GM12865 (cell line): ENCODE data around the gene TMPRSS11B.
A peak's percentile ranks its signal among the peaks of the same experiment; 100 is the strongest.

Source experiments
- DNase-seq: peaks from one replicate; pipeline ENCODE4 v3.0.0; 2010; ENCODE audit warnings: low read depth
- H3K4me3 ChIP-seq: 2 replicates; pipeline ENCODE4 v1.5.1; 2011; ENCODE audit warnings: mild to moderate bottlenecking, low read depth, low read length, control low read depth
- TF ChIP-seq, protein P1 (sequence below): IDR thresholded peaks from 2 replicates; pipeline ENCODE4 v1.5.1; 2011; ENCODE audit warnings: low read length, control low read depth, low read depth, inconsistent platforms; ENCODE audit not compliant: insufficient read depth; ENCODE audit errors: missing control alignments

Gene TMPRSS11B

DNA sequence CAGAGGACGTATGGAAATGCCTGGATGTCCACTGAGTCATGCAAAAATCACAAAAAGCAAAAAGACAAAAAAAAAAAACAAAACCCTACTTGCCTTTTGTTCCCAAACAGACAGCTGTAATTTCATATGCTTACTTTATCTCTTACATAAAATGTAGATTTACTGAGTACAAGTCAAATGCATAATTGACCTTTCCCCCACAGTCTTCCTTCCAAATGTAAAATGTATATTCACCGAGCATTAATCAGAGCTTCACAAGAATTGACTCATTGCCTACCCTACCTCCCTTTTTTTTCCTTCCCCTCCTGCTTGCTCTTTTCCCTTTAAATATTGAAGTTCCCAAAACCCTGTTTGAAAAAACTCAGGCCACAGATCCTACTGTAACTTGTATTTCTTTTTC, 32.5 kb upstream of the TMPRSS11B start:
- TF ChIP-seq, protein P1, sequence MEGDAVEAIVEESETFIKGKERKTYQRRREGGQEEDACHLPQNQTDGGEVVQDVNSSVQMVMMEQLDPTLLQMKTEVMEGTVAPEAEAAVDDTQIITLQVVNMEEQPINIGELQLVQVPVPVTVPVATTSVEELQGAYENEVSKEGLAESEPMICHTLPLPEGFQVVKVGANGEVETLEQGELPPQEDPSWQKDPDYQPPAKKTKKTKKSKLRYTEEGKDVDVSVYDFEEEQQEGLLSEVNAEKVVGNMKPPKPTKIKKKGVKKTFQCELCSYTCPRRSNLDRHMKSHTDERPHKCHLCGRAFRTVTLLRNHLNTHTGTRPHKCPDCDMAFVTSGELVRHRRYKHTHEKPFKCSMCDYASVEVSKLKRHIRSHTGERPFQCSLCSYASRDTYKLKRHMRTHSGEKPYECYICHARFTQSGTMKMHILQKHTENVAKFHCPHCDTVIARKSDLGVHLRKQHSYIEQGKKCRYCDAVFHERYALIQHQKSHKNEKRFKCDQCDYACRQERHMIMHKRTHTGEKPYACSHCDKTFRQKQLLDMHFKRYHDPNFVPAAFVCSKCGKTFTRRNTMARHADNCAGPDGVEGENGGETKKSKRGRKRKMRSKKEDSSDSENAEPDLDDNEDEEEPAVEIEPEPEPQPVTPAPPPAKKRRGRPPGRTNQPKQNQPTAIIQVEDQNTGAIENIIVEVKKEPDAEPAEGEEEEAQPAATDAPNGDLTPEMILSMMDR: no peak
- DNase-seq: no peak
- H3K4me3 ChIP-seq: no peak overlapping the region

GRCh38 chr4:68277627-68278026, 32.1 kb upstream of the TMPRSS11B start:
- H3K4me3 ChIP-seq: no peak overlapping the region
- TF ChIP-seq, protein P1: no peak
- DNase-seq: no peak

GRCh38 chr4:68272860-68273259, 27.4 kb upstream of the TMPRSS11B start:
- no peak for DNase-seq
- H3K4me3 ChIP-seq: no peak overlapping the region
- TF ChIP-seq, protein P1: no peak

DNA sequence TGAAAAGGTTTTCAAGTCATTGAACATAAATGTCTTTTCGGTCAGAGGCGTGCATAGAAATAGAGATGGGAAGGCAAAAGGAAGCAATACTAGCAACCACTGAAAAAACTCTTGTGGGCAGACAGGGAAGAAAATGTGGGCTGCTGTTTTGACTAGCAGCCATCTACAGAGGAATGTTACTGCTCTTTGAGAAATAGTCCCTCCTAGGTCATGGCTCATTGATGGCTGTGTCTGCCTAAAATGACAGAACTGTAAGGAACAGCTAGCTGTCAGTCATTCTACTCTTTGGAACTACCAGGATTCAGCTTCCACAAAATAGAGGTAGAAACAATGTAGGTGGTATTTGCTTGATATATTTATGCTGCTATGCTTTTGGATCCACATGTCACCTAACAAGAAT, 26.9 kb upstream of the TMPRSS11B start:
- peak; percentile 24 for DNase-seq
- no peak overlapping the region; the same call in 1 of the 2 replicates for H3K4me3 ChIP-seq
- TF ChIP-seq, protein P1: no peak

DNA sequence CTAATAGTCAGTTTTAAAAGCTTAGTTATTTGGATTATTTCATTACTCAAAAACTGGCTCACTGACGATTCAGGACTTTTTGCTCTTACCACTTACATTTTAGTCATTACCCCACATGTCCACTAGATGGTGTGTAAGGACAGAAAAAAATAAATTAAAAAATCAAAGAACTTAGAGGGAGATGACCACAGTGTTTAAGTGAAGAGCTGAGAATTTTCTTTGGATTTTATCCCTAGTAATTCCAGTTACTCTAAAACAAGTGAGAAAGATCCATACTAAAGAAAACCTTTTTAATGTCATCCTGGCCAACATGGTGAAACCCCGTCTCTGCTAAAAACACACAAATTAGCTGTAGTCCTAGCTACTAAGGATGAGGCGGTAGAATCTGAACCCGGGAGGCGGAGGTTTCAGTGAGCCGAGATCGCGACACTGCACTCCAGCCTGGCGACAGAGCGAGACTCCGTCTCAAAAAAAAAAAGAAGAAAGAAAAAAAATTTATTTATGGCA, 26.4 kb upstream of the TMPRSS11B start:
- no peak overlapping the region; the same call in 1 of the 2 replicates for H3K4me3 ChIP-seq
- peak; percentile 63 for DNase-seq
- TF ChIP-seq, protein P1: peak; percentile 52

- DNase-seq: no peak
- H3K4me3 ChIP-seq: no peak overlapping the region
- TF ChIP-seq, protein P1: no peak
Measured at GRCh38 chr4:68267433-68267944, 22.0 kb upstream of the TMPRSS11B start.

- H3K4me3 ChIP-seq: no peak overlapping the region
- DNase-seq: no peak
- TF ChIP-seq, protein P1: no peak
Measured at GRCh38 chr4:68264875-68265565, 19.5 kb upstream of the TMPRSS11B start.
